Right ventricle myocardium superior (tissue), 1 donor: ENCODE results near the gene ENOPH1. TPM values are rescaled to one million over a fixed set of nuclear protein-coding genes. Genes with fewer than 3 reads are reported as not detected.
A peak's percentile ranks its signal among the peaks of the same experiment; 100 is the strongest.
"Not testable (repeated sequence)": the region's sequence is repeated elsewhere in the genome, so short reads cannot be mapped to it uniquely, and the experiment has no call there.

Experiments
- ATAC-seq: fragments of 200-7000 bp; cut with Tn5 transposase; one replicate; pipeline ENCODE4 v1.9.1; 2020; ENCODE audit warnings: mild to moderate bottlenecking; ENCODE audit not compliant: poor library complexity
- DNase-seq: peaks from one replicate; pipeline ENCODE4 v3.0.0-alpha.2; 2020
- intact Hi-C: fragments of 100-400 bp; cut with DNase I; formaldehyde crosslinking; loops from one replicate; pipeline ENCODE4 v1.11.2; 2022
- long read RNA-seq: library from polyadenylated mRNA; unstranded; transcript quantifications from one replicate; pipeline ENCODE4 v2.0.0, GENCODE V29; 2021
- total RNA-seq: library from RNA; stranded (reverse); fragmentation: NEBNext Ultra II Directional; extraction: Animal tissue kit (Norgen Biotek cat#: 25700); gene quantifications from one replicate; pipeline ENCODE4 v1.2.1, GENCODE V29; 2021
- donor health status: DM: no; HTN: yes; CAD: no; lungs with severe emphysema.

ENOPH1 gene
- total RNA-seq, result 12.8 TPM
- long read RNA-seq, transcript ENOPH1-201 (6 exons, 2,025 nt), result major isoform, 62 of 70 reads
- long read RNA-seq, transcript ENOPH1-203 (6 exons, 1,874 nt), result minor isoform, 6 of 70 reads
- long read RNA-seq, partial matches to known transcripts, result 0 of 70 reads
- long read RNA-seq, other reads (novel, unspliced or antisense), result 1 of 70 reads

GRCh38 chr4:82430193-82430963 is at the start of gene ENOPH1, which contains the start of gene HNRNPDL:
Gene ENOPH1, plus strand, starts transcription at chr4:82430590. Its CDS starts 240 bp downstream, at chr4:82430830.
Gene HNRNPDL, minus strand, starts transcription at chr4:82430462. Its CDS starts 772 bp downstream, at chr4:82429690.
- peak; percentile 98 for DNase-seq
- intact Hi-C loops, result loop anchor here (2.0 to 10.0 kb wide), 3 partner anchors 56 to 464 kb away; partner anchors contain the start of gene SEC31A

GRCh38 chr4:82380831-82381230 is 49.6 kb upstream of the ENOPH1 start:
- DNase-seq (no peak), ATAC-seq (peak; percentile 29)
- intact Hi-C loops, result no loop called here

More at GRCh38 chr4:82430193-82430963, at the start of gene ENOPH1, which contains the start of gene HNRNPDL:
- ATAC-seq, result peak; percentile 91

DNA sequence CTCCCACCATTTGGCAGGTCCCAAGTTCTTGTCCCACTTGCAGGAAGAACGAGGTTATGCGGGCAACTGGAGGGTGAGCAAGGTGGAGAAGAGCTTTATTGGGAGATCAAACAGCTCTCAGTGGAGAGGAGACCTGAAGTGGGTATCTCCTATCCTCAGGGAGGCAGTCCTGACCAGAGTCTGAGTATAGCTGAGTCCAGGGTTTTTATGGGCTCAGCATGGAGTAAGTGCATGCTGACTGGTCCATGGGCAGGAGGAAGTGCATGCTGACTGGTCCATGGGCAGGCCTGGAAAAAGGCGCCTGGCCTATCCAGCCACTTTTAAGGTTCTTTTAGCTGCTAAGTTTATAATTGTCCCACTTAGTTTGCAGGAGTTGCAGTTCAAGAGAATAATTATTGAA is 49.2 kb upstream of the ENOPH1 start:
- DNase-seq, result no peak
- intact Hi-C loops, result no loop called here
- ATAC-seq, result peak; percentile 44

DNA sequence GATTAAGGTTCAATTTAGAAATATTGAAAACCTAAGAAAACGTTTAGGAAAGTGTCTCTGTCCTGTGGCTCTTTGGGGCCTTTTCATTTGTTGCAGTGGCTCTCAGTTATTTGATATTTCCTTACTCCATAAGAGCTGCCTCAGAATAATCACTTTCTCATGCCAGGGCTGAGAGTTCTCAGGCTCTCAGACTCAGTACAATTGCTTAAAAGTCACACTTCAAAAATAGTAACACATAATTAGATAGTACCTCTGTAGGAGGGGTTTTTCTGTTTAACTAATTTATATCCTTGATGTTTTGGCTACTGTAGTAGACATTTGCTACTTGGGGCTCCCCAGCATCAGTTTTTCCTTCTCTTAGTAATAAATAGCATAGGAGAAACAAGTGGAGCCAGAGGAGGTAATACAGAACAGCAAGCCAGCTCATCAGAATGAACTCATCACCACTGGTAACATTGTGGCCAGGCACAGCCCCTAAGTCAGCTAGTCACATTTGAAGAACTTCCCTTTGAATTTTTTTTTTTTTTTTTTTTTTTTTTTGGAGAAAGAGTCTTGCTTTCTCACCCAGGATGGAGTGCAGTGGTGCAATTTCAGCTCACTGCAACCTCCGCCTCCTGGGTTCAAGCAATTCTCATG is 48.6 kb upstream of the ENOPH1 start:
- DNase-seq, result no peak
- intact Hi-C loops, result no loop called here
- ATAC-seq, result peak; percentile 54

- no peak for ATAC-seq
- no peak for DNase-seq
- intact Hi-C loops, result no loop called here
Observed at GRCh38 chr4:82382751-82383150, 47.6 kb upstream of the ENOPH1 start.

- ATAC-seq, intact Hi-C loops: not testable (repeated sequence)
Observed at GRCh38 chr4:82386312-82386711, 44.1 kb upstream of the ENOPH1 start.

GRCh38 chr4:82388405-82388804 is 42.0 kb upstream of the ENOPH1 start:
- no peak for DNase-seq
- peak; percentile 83 for ATAC-seq
- intact Hi-C loops, result no loop called here

More at GRCh38 chr4:82386312-82386711, 44.1 kb upstream of the ENOPH1 start:
- not testable (repeated sequence) for DNase-seq

DNA sequence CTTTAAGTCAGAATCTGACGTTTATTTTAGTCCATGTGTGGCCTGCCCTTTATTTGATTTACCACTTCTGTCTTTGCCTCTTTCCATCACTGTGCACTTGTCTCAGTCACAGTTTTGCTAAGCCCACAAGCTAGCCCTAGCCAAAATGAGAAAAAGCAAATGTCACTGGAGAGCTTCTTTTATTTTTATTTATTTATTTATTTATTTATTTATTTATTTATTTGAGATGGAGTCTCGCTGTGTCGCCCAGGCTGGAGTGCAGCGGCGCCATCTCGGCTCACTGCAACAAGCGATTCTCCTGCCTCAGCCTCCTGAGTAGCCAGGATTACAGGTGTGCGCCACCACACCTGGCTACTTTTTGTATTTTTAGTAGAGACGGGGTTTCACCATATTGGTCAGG is 40.3 kb upstream of the ENOPH1 start:
- DNase-seq, ATAC-seq, intact Hi-C loops: not testable (repeated sequence)

- no peak for ATAC-seq
- no peak for DNase-seq
- intact Hi-C loops, result no loop called here
Observed at GRCh38 chr4:82394896-82395295, 35.5 kb upstream of the ENOPH1 start.

- intact Hi-C loops, result no loop called here
- no peak for ATAC-seq
- no peak for DNase-seq
Observed at GRCh38 chr4:82397527-82397926, 32.9 kb upstream of the ENOPH1 start.

DNA sequence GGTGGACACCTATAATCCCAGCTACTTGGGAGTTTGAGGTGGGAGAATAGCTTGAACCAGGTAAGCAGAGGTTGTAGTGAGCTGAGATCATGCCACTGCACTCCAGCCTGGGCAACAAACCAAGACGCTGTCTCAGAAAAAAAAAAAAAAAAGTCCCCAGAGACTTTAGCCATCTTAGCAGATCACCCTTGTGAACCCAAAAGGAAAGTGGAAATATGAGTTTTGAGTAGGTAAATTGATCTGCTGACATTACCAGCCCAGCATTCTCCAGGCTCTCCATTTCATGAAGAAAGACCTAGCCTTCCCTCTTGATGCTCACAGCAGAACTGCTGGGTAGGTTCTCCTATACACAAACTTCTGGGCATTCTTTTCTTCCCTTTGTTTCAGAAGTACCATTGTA is 32.1 kb upstream of the ENOPH1 start:
- intact Hi-C loops, result no loop called here
- no peak for ATAC-seq
- no peak for DNase-seq

DNA sequence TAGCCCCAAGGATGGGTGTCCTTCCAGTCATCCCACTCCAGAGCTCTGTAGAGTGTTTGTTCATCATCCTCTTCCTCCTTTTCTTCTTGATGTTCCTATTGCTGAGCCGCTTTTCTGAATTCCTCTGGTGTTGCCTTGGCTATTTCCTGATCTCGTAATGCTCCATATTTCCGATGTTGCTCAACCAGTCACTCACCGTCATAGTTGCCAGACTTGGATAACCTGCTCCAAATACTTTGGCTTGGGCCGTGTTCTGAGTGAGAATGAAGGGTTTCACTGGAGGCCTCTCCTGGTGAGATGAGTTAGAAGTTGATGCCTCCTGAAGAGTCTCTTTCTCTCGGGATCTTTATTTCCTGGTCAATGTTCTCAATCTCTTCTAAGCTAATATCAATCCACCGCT is 28.8 kb upstream of the ENOPH1 start:
- intact Hi-C loops, result no loop called here
- no peak for ATAC-seq

DNA sequence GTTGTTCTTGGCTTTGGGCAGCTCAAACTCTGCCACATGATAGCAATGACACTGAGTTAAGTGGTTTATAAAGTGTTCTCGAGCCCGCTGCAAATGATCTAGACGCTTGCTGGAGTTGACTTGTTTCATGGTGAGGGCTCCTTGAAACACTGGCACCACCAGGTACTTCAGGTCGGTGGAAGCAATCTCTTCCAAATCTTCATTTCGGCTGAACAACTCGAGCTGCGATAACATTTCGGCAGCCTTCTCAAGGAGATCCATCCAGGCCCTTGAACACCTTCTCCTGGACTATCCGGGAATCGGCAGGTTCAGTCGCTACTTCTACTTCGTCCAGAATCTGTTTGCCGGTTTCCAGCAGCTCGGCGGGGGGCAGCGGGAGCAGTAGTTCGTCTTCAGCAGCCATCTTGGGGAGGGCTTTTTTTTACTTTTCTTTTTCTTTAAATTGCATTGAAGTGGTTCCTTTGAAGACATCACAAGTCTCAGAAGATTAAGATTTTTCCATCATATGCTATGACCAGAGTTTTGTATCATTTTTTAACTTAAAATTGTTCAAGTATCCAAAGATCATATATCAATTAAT is 28.1 kb upstream of the ENOPH1 start:
- DNase-seq, result no peak
- no peak for ATAC-seq
- intact Hi-C loops, result no loop called here

More for the DNA sequence above, 28.8 kb upstream of the ENOPH1 start:
- no peak for DNase-seq

GRCh38 chr4:82403725-82404124 is 26.7 kb upstream of the ENOPH1 start:
- DNase-seq, result no peak
- ATAC-seq, result no peak
- intact Hi-C loops, result no loop called here

DNA sequence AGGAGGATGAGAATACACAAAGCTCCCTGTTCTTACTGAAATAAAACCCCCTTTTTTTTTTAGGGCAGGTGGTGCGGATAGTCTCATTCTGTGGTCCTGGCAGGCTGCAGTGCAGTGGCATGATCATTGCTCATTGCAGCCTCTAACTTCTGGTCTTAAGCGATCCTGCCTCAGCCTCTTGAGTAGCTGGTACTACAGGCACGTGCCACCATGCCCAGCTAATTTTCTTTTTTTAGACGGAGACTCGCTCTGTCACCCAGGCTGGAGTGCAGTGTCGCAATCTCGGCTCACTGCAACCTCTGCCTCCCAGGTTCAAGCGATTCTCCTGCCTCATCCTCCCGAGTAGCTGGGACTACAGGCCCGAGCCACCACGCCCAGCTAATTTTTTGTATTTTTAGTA is 15.3 kb upstream of the ENOPH1 start:
- intact Hi-C loops, DNase-seq: not testable (repeated sequence)
- peak; percentile 52 for ATAC-seq

GRCh38 chr4:82415922-82416365 is 14.4 kb upstream of the ENOPH1 start:
- intact Hi-C loops, result no loop called here
- DNase-seq (no peak), ATAC-seq (no peak)

DNA sequence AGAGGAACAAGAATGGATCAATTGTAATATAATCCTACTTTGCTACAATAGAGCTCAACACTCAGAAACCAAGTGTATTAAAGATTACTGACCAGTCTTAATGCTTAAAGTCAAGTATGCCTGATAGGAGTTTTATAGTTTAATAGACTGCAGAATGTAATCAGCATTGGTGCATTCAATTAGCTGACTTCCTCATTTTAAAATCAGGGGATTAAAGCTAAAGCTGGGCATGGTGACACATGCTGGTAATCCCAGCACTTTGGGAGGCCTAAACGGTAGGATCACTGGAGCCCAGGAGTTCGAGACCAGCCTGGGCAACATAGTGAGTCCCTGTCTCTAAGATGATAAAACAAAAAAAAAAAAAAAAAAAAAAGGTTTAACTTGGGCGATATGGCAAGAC is 10.9 kb upstream of the ENOPH1 start:
- ATAC-seq (no peak), DNase-seq (no peak)
- intact Hi-C loops, result no loop called here

GRCh38 chr4:82421796-82422560 is 8.4 kb upstream of the ENOPH1 start:
- no peak for DNase-seq
- intact Hi-C loops, result no loop called here
- ATAC-seq, result peak; percentile 26
